Breast epithelium (tissue), 4 donors: Measurements from ENCODE around the gene TGFBR3. TPM values are rescaled to one million over a fixed set of nuclear protein-coding genes. Genes with fewer than 3 reads are reported as not detected.

ENCODE experiments used
- DNase-seq, 2 donors: peaks; one replicate each; pipeline ENCODE4 v3.0.0-alpha.2; 2019; ENCODE audit warnings: low spot score in 2 of 2
- H3K27ac ChIP-seq, 2 donors: fragments of 200-600 bp; sonication (generic) in 1 of 2; one replicate each; pipeline ENCODE4 v1.5.1; 2016 to 2019; ENCODE audit warnings: mild to moderate bottlenecking in 1 of 2
- H3K27me3 ChIP-seq, 2 donors: fragments of 200-600 bp; sonication (generic) in 1 of 2; one replicate each; pipeline versions ENCODE4 v1.5.1 to v1.6.0; 2017 to 2019; ENCODE audit warnings: control low read depth in 1 of 2, mild to moderate bottlenecking in 1 of 2
- H3K36me3 ChIP-seq: fragments of 200-600 bp; one replicate; pipeline ENCODE4 v1.5.1; 2019
- H3K4me1 ChIP-seq, 2 donors: fragments of 200-600 bp; sonication (generic); one replicate each; pipeline ENCODE4 v1.5.1; 2016 to 2019; ENCODE audit warnings: control low read depth in 1 of 2
- H3K4me3 ChIP-seq, 3 donors: fragments of 200-600 bp; sonication (generic); 1 replicate in 2 of 3; 2 replicates in 1 of 3; pipeline ENCODE4 v1.5.1; 2016 to 2019; ENCODE audit warnings: mild to moderate bottlenecking in 3 of 3, moderate library complexity in 2 of 3
- H3K9me3 ChIP-seq, 2 donors: fragments of 200-600 bp; sonication (generic) in 1 of 2; one replicate each; pipeline ENCODE4 v1.5.1; 2016 to 2019; ENCODE audit warnings: control low read depth in 1 of 2
- CTCF ChIP-seq, 3 donors: fragments of 450-650 bp; IDR thresholded peaks; one replicate each; pipeline ENCODE4 v1.5.1; 2016 to 2017; ENCODE audit warnings: antibody characterized with exemption in 3 of 3, mild to moderate bottlenecking in 3 of 3, moderate library complexity in 3 of 3
- POLR2A ChIP-seq: fragments of 450-650 bp; IDR thresholded peaks from one replicate; pipeline ENCODE4 v1.6.1; 2016; ENCODE audit warnings: antibody characterized with exemption, mild to moderate bottlenecking, moderate library complexity
- POLR2AphosphoS5 ChIP-seq, 3 donors: sonication (generic); formaldehyde crosslinking; IDR thresholded peaks; one replicate each; pipeline ENCODE4 v1.6.1; 2017; ENCODE audit warnings: antibody characterized with exemption in 3 of 3
- intact Hi-C: fragments of 100-400 bp; cut with DNase I; formaldehyde crosslinking; loops from one replicate; pipeline ENCODE4 v1.15.1; 2023; ENCODE audit warnings: low total_unique reads
- total RNA-seq, 3 donors: library from RNA; depleted of rRNA; stranded (reverse); fragments of >200 nt; gene quantifications; one replicate each; pipeline ENCODE4 v1.1.0, GENCODE V29; 2016

TGFBR3 gene
- total RNA-seq, 3 donors from 2014 or later = 127 to 287 (median 167) TPM

DNA sequence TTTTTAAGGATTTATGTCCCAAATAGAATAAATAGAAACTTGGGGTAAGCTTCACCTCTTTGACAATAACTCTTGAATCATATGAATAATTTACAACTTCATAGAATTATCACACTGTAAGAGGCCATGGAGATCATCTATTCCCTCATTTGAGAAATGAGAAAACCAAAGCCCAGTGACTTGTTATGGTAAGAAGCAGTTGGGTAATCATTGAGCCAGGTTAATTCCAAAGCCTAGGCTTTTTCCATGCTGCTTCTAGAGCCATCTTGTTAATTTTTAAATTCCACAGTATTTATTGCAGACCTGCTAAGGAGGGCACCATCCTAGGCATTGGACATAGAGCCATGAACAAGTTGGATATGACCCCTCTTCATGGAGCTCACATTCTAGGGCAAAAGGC, 224.8 kb downstream of the TGFBR3 start:
- DNase-seq = no peak
- H3K27ac ChIP-seq = no peak overlapping the region
- intact Hi-C loops = no loop called here
- no peaks in the 10 kb centered on the region for H3K27me3 ChIP-seq
- no peaks in the 10 kb centered on the region for H3K36me3 ChIP-seq
- no peaks in the 10 kb centered on the region for H3K4me1 ChIP-seq
- peaks cover 6 to 18% of the 10 kb centered on the region in 2 donors for H3K9me3 ChIP-seq
- H3K4me3 ChIP-seq = no peak overlapping the region
- no peak for TF ChIP-seq CTCF (IDR thresholded peaks at IDR 0.05)
- TF ChIP-seq POLR2AphosphoS5 (IDR thresholded peaks at IDR 0.05) = no peak
- no peak for TF ChIP-seq POLR2A

DNA sequence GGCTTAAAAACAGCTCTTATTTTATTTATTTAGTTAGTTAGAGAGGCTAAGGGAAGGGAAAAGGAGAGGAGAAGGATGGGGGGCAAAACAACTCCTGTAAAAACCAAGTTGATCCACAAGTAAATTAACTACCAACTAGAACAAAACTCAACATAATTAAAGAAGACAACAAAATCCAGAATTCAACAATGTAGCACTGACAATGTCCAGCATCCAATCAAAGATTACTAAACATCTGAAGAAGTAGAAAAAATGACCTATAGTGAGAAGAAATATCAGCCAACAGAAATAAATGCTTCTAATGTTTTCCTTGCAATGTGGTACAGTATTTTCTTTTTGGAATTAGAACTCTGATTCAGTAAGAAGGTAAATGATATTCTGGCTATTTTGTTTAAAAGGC, 225.2 kb downstream of the TGFBR3 start:
- Histone ChIP-seq H3K9me3 (peaks cover 6 to 18% of the 10 kb centered on the region in 2 donors), H3K27me3 (no peaks in the 10 kb centered on the region)
- intact Hi-C loops = no loop called here

DNA sequence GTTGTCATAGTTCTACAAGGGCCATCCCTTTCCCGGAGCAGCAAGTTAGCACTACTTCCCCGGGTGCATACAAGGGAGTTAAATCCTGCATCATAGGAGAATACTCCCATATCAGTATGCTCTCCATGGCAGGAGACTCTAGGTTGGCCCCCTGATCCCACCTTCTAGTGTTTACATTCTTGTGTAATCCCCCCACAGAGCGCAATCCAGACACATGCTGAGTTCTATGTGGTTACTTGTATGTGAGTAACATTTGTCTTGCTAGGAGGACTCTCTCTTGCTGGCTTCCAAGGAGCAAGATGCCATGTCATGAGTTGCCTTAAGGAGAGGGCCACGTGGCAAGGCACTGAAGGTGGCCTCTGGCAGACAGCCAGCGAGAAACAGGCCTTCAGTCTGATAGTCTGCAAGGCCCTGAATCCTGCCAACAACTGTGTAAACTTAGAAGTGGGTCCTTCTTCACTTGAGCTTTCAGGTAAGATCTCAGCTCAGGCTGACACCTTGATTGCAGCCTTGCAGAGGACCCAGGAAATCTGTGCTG, 230.0 kb downstream of the TGFBR3 start:
- H3K27me3 ChIP-seq = no peaks in the 10 kb centered on the region
- H3K27ac ChIP-seq = no peak overlapping the region
- no peak for DNase-seq
- H3K4me1 ChIP-seq = peaks cover 0 to 5% of the 10 kb centered on the region in 2 donors
- H3K4me3 ChIP-seq = no peak overlapping the region
- peaks cover 6 to 9% of the 10 kb centered on the region in 2 donors for H3K9me3 ChIP-seq
- intact Hi-C loops = no loop called here
- TF ChIP-seq CTCF (IDR thresholded peaks at IDR 0.05) = no peak
- no peak for TF ChIP-seq POLR2A
- TF ChIP-seq POLR2AphosphoS5 (IDR thresholded peaks at IDR 0.05) = no peak
- no peaks in the 10 kb centered on the region for H3K36me3 ChIP-seq

More for the DNA sequence above, 225.2 kb downstream of the TGFBR3 start:
- H3K4me1 ChIP-seq = no peaks in the 10 kb centered on the region
- TF ChIP-seq POLR2AphosphoS5 (IDR thresholded peaks at IDR 0.05) = no peak
- no peak for TF ChIP-seq POLR2A
- no peak for TF ChIP-seq CTCF (IDR thresholded peaks at IDR 0.05)
- DNase-seq = no peak
- no peak overlapping the region for H3K27ac ChIP-seq
- no peaks in the 10 kb centered on the region for H3K36me3 ChIP-seq
- H3K4me3 ChIP-seq = no peak overlapping the region

DNA sequence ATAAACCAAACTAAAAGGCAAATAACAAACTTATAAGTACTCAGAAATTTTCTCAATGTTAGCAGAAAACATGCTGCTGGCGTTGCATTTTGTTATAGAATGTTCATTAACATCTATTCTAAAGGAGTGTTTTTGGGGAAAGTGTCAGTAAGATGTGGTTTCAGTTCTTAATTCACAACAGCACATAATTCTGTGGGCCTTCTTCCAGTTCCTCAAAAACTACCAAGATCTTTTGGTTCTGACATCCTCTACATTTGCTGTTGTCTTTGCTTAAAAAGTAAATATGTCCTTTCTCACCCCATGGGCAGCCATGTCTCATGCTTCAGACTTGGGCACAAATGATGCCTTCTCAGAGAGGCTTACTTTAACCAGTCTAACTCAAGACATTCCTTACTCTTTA, 232.8 kb downstream of the TGFBR3 start:
- no peaks in the 10 kb centered on the region for H3K36me3 ChIP-seq
- peak overlapping the region in 1 of 2 donors; percentile 12 for H3K27ac ChIP-seq
- H3K9me3 ChIP-seq = no peaks in the 10 kb centered on the region
- no peaks in the 10 kb centered on the region for H3K27me3 ChIP-seq
- no peak overlapping the region for H3K4me3 ChIP-seq
- DNase-seq = no peak
- intact Hi-C loops = no loop called here
- TF ChIP-seq POLR2A (no peak), CTCF (IDR thresholded peaks at IDR 0.05) (no peak), POLR2AphosphoS5 (IDR thresholded peaks at IDR 0.05) (no peak)
- H3K4me1 ChIP-seq = peaks cover 0 to 5% of the 10 kb centered on the region in 2 donors

- H3K4me3 ChIP-seq = no peak overlapping the region
- H3K27me3 ChIP-seq = no peaks in the 10 kb centered on the region
- no peaks in the 10 kb centered on the region for H3K9me3 ChIP-seq
- H3K4me1 ChIP-seq = peaks cover 0 to 5% of the 10 kb centered on the region in 2 donors
- DNase-seq = no peak
- intact Hi-C loops = no loop called here
- TF ChIP-seq POLR2AphosphoS5 (IDR thresholded peaks at IDR 0.05) = no peak
- no peak for TF ChIP-seq POLR2A
- no peak for TF ChIP-seq CTCF (IDR thresholded peaks at IDR 0.05)
- no peaks in the 10 kb centered on the region for H3K36me3 ChIP-seq
- peak overlapping the region; percentile 63 to 93 for H3K27ac ChIP-seq
These were observed 234.3 kb downstream of the TGFBR3 start for GRCh38 chr1:91651661-91652071.
